ENCODE results near the gene RIC1.
"Not testable (repeated sequence)": the region's sequence is repeated elsewhere in the genome, so short reads cannot be mapped to it uniquely, and the experiment has no call there.

RIC1 gene

DNA sequence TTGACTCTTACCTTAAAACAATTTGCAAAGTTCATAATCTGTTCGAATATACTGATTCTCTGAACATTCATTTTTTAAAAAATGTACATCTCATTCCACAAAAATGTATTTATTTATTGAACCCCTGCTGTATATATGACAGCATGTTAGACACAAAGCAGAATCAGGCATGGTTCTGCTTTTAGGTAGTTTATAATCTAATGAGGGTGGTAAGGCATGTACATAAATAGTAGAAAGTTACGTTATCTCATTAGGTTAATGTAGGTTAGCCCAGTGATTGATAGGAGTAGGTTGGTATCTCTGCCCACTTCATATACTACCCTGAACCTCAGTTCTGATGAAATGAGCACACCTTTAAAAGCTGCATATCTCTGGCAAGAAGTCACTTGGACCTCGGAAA, 114.2 kb downstream of the RIC1 start:
- no peak for DNase-seq

DNA sequence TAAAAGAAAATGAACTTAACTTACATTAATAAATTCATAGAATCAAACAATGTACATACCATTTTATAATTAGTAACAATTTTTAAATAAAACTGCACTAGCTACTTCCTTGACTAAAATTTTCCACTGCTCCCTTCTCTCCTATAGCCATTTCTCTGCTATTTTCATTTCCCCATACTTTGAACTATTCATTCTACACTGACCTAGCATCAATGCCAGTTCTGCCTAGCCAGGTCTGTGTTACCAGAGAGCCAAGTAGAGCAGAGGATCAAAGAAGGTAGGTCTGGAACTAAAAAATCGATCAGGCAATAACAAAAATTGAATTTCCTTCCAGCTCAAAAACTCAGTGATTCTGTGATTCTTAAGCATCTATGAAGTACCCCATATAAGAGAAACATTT, 119.5 kb downstream of the RIC1 start:
- no peak for DNase-seq

DNA sequence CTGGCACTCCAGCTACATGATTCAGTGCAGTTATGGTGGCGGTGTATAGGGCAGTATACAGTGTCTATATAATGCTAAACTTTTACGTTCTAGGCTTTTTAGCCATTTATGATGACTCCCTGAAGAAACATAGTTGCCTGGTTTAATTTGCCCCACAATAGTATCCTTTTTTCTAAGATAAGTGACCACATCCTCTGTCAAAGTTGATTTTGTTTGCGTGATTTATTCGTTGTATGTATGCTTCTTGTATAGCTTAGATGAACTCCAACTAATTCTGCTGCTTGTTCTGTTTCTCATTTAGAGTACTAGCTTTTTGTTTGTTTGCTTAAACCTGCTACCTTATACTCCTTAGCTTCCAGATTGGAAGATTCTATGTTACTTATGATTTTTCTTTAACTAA, 120.4 kb downstream of the RIC1 start:
- no peak for DNase-seq

DNA sequence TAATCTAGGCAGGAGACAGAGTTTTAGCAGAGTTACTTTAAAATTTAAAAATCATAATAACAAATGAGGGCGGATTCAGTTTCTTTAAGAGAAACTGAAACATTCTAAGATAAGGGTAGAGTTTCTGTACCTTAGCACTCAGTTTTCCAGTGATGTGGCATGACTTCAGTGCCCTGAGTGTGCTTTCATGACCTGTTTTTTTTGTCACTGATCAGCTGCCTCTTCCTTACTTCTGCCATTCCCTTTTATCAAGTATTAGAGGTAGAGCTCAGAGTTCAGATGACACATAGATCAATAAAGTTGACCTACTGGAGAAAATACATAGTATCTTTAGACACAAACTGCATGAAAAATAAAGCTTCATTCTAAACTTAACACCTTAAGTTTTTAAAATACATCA, 121.7 kb downstream of the RIC1 start:
- no peak for DNase-seq

DNA sequence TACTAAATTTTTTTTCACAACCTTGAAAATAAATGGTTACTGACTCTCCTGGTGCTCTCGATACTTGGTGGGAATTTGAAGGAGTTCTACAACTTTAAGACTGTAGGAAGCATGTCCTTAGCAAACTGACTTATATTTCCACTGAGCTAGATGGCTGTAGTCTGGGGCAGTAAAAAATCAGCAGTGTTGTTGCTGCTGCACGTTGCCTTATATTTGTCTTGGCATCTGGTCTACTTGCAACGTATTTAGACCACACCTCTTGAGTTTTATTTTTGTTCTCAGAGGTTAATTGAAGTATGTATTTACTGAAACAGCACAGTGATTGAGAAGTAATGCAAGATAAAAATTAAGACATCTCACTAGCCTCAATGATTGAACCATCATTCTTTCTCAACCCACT, 127.7 kb downstream of the RIC1 start:
- DNase-seq, result no peak

DNA sequence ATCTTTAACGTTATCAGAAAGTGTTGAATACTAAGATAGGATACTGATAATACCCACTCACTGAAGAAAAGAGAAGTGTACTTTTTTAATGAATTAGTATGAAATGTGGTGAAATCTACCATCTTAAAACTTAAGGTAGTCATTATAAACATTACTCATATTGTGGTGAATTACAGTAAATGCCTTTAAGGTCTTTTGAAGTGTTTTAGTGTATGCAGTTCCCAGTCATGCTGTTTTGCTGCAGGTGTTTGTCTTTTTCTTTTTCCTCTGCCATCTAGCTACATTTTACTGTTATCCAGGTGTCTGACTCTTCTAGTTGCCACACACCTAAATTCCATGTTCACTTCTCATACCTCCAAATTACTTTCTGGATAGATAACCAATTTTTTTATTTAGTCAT, 131.4 kb downstream of the RIC1 start:
- no peak for DNase-seq

DNA sequence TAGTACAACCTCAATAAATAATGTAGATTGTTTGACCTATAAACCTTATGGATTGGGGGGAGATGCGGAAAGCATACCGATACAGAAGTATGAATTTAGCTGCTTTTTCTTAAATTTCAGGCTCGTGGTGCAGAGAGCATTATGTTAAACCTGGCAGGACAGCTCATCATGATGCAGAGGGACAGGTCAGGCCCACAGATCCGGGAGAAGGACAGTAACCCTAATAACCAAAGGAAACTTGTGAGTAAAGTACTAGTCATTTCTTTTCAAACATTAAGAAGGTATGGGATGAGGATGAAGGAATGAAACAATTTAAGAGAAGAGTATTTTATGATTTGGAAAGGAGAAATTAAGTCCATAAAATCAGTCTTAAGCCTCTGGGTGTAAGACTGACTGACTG, 133.5 kb downstream of the RIC1 start:
- DNase-seq, result no peak

DNA sequence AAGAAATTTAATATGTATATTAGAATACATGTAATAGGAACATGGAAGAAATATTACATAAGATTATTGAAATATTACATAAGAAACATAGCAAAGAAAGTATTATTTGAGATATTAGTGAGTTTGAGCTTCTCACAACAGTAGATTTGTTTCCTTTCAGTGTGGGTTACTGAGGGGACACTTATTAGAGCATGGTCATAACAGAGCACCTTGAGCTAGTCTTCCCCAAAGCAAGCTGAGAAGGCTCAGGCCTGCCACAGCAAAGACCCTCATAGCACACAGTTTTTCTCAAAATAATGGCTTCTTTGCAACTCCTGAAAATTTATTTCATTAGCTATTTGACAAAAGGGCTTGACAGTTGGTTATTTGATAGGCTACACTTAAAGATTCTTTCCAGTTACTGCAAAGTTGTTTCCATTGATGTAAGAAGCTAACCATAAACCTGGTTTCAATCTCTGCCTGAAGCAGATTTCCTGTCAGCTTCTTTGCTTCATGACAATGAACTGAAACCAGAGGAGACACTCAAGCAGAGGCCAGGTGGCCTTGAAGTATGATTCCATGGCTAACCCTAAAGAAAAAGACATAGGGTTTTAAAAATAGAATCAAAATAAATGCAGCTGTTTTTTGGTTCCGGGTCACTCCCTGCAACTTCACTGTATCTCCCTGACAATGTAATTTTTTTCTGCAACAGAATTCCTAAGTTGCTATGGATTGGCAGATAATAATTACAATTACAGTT, 135.4 kb downstream of the RIC1 start:
- DNase-seq, result no peak

DNA sequence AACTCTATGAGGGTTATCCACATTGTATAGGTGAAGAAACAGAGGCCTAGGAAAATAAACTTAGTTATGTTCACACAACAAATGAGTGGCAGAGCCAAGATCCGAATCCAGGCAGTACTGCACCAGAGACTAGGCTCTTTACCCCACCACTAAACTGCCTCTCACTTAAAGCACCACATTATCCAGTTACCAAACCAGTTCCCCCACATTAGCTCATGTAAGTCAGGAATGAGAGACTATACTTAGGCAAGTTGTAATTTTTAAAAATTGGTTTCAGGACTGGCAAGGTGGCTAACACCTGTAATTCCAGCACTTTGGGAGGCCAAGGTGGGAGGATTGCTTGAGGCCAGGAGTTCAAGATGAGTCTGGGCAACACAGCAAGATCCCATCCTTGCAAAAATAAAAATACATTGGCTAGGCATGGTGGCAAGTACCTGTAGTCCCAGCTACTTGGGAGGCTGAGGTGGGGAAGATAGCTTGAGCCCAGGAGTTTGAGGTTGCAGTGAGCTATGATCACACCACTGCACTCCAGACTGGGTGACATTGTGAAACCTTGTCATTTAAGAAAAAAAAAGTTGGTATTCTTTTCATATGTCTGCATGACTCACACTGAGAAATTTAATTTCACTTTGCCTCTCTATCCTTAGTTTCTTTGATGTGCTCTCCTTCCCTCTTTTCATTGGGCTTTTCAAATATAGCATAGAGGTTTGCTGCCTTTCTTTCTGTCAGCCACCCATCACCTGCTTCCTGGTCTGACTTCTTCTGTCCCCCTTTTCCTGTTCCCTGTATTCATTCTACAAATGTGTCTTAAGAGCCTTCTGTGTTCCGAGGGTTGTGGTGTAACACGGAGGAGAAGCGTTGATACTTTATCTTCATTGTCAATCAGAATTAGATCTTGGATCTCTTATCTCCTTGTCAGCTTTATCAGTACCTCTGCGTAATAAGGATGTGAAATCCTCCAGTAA, 139.3 kb downstream of the RIC1 start:
- no peak for DNase-seq

DNA sequence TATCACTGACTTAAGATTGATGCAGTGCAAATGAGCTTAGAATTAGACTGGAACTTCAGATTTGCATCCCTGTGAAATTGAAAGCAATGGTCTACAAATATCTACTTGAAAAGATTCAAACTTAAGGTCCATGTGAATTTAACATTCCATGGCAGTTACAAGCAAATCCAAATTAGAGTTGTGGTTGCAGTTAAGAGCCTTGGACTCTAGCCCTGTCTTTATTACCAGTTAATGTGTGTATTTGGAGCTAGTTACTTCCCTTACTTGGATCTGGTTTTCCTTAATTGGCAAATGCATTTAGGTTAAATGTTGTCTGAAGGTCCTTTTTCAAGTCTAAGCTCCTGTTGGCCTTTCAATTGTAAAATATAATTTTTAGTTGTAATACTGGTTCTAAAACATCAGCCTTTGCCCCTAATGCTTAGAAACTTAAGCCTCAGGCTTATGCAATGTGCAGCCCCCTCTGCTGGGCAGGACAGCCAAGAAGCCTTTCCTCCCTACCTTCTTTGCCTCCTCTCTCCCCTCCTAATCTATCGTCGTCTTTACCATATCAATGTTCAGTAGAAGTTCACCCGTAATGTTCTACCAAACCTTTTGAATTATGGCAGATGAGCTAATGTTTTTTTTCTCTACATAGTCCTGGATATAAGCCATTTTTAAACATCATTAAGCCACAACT, 144.6 kb downstream of the RIC1 start:
- DNase-seq, result no peak

DNA sequence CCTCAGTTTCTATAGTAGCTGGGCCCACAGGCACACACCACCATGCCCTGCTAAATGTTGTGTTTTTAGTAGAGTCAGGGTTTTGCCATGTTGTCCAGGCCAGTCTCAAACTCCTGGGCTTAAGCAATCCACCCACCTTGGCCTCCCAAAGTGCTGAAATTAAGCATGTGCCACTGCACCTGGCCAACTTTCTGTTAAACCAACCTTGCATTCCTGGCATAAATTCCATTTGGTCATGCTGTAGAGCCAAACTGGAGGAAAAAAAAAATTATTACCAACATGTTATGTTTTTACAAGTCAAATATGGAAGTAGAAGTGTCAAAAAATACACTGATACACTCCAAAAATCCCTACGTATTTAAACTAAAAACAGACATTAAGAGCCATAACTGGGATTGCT, 149.9 kb downstream of the RIC1 start:
- no peak for DNase-seq

DNA sequence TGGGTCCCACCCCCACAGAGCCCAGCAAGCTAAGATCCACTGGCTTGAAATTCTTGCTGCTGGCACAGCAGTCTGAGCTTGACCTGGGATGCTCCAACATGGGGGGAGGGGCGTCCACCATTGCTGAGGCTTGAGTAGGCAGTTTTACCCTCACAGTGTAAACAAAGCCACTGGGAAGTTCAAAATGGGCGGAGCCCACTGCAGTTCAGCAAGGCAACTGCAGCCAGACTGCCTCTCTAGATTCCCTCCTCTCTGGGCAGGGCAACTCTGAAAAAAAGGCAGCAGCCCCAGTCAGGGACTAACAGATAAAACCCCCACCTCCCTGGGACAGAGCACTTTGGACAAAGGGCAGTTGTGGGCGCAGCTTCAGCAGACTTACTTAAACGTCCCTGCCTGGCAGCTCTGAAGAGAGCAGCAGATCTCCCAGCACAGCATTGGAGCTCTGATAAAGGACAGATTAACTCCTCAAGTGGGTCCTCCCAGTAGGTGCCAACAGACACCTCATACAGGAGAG, 150.9 kb downstream of the RIC1 start:
- DNase-seq, result not testable (repeated sequence)

DNA sequence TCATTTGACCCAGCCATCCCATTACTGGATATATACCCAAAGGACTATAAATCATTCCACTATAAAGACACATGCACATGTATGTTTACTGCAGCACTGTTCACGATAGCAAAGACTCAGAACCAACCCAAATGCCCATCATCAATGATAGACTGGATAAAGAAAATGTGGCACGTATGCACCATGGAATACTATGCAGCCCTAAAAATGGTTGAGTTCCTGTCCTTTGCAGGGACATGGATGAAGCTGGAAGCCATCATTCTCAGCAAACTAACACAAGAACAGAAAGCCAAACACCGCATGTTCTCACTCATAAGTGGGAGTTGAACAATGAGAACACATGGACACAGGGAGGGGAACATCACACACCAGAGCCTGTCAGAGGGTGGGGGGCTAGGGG, 154.5 kb downstream of the RIC1 start:
- not testable (repeated sequence) for DNase-seq

DNA sequence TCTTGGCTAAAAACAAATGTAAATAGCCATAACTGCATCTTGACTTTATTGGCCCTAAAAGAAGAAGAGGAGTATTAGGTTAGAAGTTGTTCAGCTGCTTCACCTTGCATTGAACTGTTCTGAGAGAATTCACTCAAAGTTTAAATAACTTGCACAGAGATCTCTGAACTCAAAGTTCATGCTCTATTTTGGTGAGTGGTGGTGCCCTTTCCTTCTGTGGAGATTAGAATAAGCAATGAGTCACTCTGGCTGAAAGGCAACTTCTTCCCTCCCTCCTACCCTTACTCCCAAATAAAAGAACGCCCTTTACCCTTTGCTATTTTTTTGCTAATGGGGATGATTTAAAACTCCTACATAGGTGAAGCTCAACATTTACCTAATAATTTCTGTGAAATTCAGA, 155.1 kb downstream of the RIC1 start:
- no peak for DNase-seq

DNA sequence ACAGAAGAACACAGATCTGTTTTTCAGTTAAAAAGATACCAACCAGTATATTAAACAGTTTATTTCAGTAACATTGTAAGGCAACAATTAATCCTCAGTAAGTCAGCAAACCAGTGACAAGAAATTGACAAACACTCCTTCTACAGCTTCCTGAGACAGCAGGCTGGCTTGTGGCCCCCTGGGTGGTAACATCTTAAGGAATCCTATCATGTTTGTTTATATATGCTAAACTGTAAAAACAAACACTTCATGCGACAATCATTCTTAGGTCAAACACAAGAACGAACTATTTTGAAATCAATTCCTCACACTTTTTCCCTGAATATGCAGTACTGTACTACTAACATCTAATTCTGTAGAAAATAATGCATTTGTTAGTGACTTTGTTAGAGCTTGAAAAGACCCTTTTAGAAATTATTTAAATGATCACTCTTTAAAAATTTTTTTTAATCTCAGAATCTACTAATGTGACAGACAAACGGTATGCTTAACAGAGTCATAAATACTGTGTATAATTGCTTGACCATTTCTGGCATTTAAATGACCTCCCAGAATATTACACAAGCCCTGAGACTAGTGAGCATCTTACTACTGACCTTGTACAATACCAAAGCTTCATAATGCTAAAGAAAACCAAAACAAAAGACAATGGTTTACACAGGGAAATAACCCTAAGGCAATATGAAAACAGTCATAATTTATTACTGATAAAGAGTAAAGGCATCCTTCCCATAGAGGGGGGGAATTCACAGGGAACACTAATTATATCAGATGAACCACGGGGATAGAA, 155.8 kb downstream of the RIC1 start:
- DNase-seq, result no peak

DNA sequence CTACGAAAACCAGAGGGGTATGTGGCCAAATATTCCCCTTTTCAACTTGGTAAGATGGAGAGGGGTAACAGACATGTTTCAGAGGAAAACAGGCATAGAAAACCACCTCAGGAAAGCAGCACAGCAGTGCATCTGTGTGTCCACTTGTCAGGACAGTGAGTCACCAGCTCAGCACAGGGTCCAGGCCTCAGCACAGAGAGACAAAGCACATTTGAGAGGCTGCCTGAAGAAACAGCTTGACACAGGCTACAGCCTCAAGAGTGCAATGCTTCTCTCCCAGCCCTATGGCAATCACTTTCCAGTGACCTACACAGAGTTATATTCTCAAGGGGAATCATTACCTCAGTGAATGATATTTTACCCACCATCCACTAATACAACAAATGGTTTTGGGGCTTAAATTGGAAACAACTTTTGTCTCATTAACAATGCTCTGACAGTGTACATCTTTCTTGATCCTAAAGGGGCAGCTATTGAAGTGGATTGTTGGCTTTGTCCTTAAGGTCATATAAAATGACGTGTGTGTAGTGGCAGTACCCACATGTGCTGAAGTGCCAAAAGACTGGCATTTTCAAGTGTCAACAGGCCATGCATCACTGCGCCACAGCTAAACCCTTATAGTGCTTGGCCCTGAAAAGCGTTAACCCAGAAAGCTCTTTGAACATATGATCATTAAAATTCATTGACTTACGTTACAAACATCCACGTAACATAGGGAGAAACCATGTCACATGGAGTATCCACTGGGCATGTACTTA, 157.6 kb downstream of the RIC1 start:
- no peak for DNase-seq

DNA sequence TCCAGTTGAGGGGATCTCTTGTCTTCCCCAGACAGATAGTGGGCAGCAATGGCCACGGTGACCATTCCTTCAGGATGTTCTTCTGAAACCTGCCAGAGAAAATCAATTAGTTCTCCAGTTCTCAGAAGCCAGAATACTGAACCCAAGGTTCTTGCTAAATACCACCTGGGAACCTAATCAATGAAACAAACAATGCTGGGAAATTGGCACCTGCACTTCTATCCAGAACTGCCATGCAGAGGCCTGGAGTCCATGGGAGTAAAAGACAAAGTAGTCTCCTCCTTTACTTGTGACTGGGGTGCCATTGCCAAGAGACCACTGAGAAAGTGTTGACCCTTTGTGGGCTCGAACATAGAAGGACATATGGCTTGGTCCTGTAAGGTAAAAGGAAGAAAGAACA, 158.3 kb downstream of the RIC1 start:
- DNase-seq, result no peak

DNA sequence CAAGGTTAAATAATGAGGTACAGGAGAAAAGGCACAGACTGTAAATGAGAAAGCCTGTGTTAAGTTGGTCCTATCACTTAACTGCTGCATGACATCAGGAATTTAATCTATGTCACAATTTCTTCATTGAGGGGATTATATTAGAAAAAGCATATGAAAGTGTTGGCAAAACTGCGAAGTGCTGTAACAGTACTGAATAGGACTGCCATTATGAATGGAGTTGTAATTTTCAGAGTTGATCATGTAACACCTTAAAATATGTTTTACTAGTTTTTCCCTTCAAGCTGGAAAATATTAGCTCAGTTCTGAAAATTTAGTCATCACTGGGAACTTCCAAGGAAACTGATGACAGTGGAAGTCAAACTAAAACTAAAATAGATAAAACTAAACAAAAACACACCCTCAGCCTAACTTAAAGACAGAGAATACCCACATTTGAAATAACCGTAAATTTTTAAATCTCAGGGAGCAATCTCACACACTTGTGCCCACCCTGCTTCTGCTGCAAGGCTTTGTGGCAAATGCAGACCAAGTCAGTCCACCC, 158.9 kb downstream of the RIC1 start:
- DNase-seq, result no peak

DNA sequence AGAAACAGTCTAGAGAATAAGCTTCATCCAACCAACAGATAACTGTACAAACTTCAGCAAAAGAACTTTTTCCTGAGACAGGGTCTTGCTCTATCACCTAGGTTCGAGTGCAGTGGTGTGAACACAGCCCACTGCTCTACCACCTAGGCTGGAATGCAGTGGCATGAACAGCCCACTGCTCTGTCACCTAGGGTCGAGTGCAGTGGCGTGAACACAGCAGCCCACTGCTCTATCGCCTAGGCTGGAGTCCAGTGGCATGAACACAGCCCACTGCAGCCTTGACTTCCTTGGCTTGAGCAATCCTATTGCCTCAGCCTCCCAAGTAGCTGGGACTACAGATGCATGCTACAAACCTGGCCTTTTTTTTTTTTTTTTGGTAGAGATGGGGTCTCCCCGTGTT, 160.6 kb downstream of the RIC1 start:
- no peak for DNase-seq

DNA sequence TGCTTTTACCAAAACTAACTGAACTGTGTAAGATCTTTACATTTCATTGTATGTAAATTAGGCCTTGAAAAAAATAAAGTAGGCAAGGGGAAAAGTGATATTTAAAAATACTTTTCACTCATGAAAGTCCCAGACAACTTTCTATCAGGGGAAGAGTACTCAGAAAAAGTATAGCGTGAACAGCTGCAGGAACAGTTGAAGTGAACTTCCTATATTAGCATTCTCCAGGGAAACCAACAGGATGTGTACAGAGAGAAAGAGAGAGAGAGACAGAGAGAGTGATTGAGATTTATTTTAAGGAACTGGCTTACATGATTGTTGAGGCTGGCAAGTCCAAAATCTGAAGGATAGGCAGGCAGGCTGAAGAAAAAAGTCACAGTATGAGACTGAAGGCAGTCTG, 162.0 kb downstream of the RIC1 start:
- no peak for DNase-seq

DNA sequence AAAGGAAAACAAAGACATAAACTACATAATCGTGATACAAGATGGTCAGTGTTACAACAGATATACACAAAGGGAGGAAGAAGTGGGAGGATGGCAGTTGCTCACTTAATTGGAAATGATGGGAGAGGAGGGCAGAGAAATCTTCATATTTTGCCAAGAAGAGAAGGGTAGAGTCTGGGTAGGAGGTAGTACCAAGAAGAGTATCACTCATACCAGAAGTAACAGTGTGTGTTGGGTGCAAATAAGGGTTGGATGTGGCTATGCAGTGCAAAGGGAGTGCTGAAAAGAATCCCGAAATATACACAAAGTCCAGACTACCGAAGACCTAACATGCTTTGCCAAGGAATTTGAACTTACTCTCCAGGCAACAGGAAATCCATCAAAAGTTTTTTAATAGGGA, 163.0 kb downstream of the RIC1 start:
- no peak for DNase-seq

DNA sequence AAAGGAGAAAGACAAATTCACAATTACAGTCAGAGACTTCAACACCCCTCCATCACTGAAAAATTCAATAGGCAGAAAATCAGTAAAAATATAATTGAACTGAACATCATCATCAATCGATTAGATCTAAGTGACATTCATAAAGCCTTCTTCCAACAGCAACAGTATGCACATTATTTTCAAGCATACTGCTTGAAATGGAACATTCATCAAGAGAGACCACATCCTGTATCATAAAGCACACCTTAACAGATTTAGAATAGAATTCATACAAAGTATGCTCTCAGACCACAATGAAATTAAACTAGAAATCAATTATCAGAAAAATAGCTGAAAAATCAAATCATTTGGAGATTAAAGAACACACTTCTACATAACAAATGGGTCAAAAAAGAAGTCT, 164.9 kb downstream of the RIC1 start:
- no peak for DNase-seq
